Endothelial cell of umbilical vein (primary cell): ENCODE results near the gene RMND5A. TPM values are rescaled to one million over a fixed set of nuclear protein-coding genes. Genes with fewer than 3 reads are reported as not detected.

ENCODE experiments used
- BruUV-seq: library from RNA; stranded (reverse); fragments of 400-500 nt; replicated peaks from 2 replicates; lab custom pipeline; 2021; lab: Mats Ljungman, UMichigan
- CTCF ChIA-PET: fragments of 300-600, 350-600 bp; sonication (Branson Sonifier 250); formaldehyde crosslinking; loops from one replicate; lab custom pipeline; 2021; ENCODE audit warnings: antibody characterized with exemption, inconsistent platforms; lab: Charles Lee
- POLR2A ChIA-PET: fragments of 300-600, 350-600 bp; sonication (Branson Sonifier 250); formaldehyde crosslinking; loops from one replicate; lab custom pipeline; 2021; ENCODE audit warnings: antibody characterized with exemption, inconsistent platforms; lab: Charles Lee
- DNase-seq: peaks from one replicate; pipeline ENCODE4 v3.0.0-alpha.2; 2011; ENCODE audit warnings: low read depth, low spot score
- FAIRE-seq: peaks from 2 replicates; lab custom pipeline; 2011; peaks lifted over from hg19 to GRCh38; lab: Jason Lieb, UNC
- H2AFZ ChIP-seq: 2 replicates; pipeline ENCODE4 v1.6.0; 2012; ENCODE audit warnings: low read depth, low read length, control low read depth, inconsistent platforms
- H3K27ac ChIP-seq: 2 replicates; pipeline ENCODE4 v1.5.1; 2011; ENCODE audit warnings: low read depth, mild to moderate bottlenecking, control low read depth, low read length, moderate library complexity; ENCODE audit not compliant: insufficient read depth
- H3K27me3 ChIP-seq, 2 experiments: 2 replicates each; pipeline versions ENCODE4 v1.6.0 to v1.6.1; 2011; ENCODE audit warnings: low read length in 2 of 2, mixed read lengths in 1 of 2; ENCODE audit not compliant: control insufficient read depth in 2 of 2, insufficient read depth in 2 of 2
- H3K36me3 ChIP-seq, 2 experiments: 2 replicates in 1 of 2; 3 replicates in 1 of 2; pipeline ENCODE4 v1.5.1; 2011; ENCODE audit warnings: low read length in 2 of 2, mild to moderate bottlenecking in 1 of 2, moderate library complexity in 1 of 2; ENCODE audit not compliant: control insufficient read depth in 2 of 2, insufficient read depth in 2 of 2; ENCODE audit errors: extremely low read depth in 1 of 2
- H3K4me1 ChIP-seq: 3 replicates; pipeline ENCODE4 v1.5.1; 2011; ENCODE audit warnings: mild to moderate bottlenecking, low read length; ENCODE audit not compliant: control insufficient read depth, insufficient read depth; ENCODE audit errors: extremely low read depth
- H3K4me2 ChIP-seq: 2 replicates; pipeline ENCODE4 v1.6.1; 2011; ENCODE audit warnings: low read length, control low read depth, mixed read lengths; ENCODE audit not compliant: insufficient read depth
- H3K4me3 ChIP-seq, 3 experiments: fragments of 200-600 bp in 1 of 3; sonication (generic), shearing (Covaris generic) in 1 of 3; replicated peaks in 1 of 3; 2 replicates each; pipeline ENCODE4 v1.5.1; 2011 to 2016; ENCODE audit warnings: control low read depth in 3 of 3, low read length in 3 of 3, mild to moderate bottlenecking in 2 of 3, inconsistent platforms in 1 of 3, low read depth in 1 of 3, moderate library complexity in 1 of 3; ENCODE audit not compliant: insufficient read depth in 1 of 3
- H3K79me2 ChIP-seq: 2 replicates; pipeline ENCODE4 v1.6.0; 2012; ENCODE audit warnings: low read length, inconsistent platforms; ENCODE audit not compliant: control insufficient read depth, insufficient read depth
- H3K9ac ChIP-seq: replicated peaks from 2 replicates; pipeline ENCODE3; 2011; ENCODE audit warnings: low read length, control low read depth; ENCODE audit not compliant: insufficient read depth; ENCODE audit errors: extremely low read depth
- H3K9me1 ChIP-seq: replicated peaks from 3 replicates; pipeline ENCODE4 v1.6.0; 2011; ENCODE audit warnings: mild to moderate bottlenecking, low read length; ENCODE audit not compliant: control insufficient read depth, insufficient read depth; ENCODE audit errors: extremely low read depth
- H3K9me3 ChIP-seq: replicated peaks from 2 replicates; pipeline ENCODE4 v1.5.1; 2012; ENCODE audit warnings: low read length, inconsistent platforms; ENCODE audit not compliant: control insufficient read depth, insufficient read depth
- H4K20me1 ChIP-seq: replicated peaks from 2 replicates; pipeline ENCODE3; 2011; ENCODE audit warnings: mild to moderate bottlenecking, low read length; ENCODE audit not compliant: control insufficient read depth, insufficient read depth; ENCODE audit errors: extremely low read depth
- EZH2 ChIP-seq: IDR thresholded peaks from 2 replicates; pipeline ENCODE4 v1.6.1; 2012; ENCODE audit warnings: borderline replicate concordance, low read depth, mild to moderate bottlenecking, moderate library complexity, low read length, inconsistent platforms; ENCODE audit not compliant: severe bottlenecking
- FOS ChIP-seq: IDR thresholded peaks from 2 replicates; pipeline ENCODE4 v1.6.1; 2011; ENCODE audit warnings: mild to moderate bottlenecking, low read length, moderate library complexity, borderline replicate concordance; ENCODE audit not compliant: insufficient read depth
- GATA2 ChIP-seq: IDR thresholded peaks from 2 replicates; pipeline ENCODE4 v1.7.0; 2011; ENCODE audit warnings: low read depth, mild to moderate bottlenecking, moderate library complexity, mixed read lengths, low read length; ENCODE audit not compliant: insufficient read length, insufficient read depth
- JUN ChIP-seq: IDR thresholded peaks from 2 replicates; pipeline ENCODE4 v1.6.1; 2011; ENCODE audit warnings: borderline replicate concordance, low read depth; ENCODE audit not compliant: insufficient read length, insufficient read depth
- MAX ChIP-seq: IDR thresholded peaks from 2 replicates; pipeline ENCODE4 v1.6.1; 2011; ENCODE audit not compliant: insufficient read depth, insufficient read length
- MYC ChIP-seq: IDR thresholded peaks from one replicate; pipeline ENCODE4 v1.6.1; 2011; ENCODE audit warnings: mild to moderate bottlenecking, low read depth, low read length
- POLR2A ChIP-seq: IDR thresholded peaks from 2 replicates; pipeline ENCODE4 v1.6.1; 2012; ENCODE audit warnings: low read depth, mild to moderate bottlenecking, control low read depth, low read length
- POLR2AphosphoS5 ChIP-seq: IDR thresholded peaks from 2 replicates; pipeline ENCODE4 v1.6.1; 2012; ENCODE audit warnings: low read depth, mild to moderate bottlenecking, control low read depth, low read length, moderate library complexity; ENCODE audit not compliant: insufficient read depth
- dilution Hi-C: fragments of 300-500 bp; cut with MboI; formaldehyde crosslinking; loops from one replicate; pipeline ENCODE4 v1.15.0; 2019; ENCODE audit warnings: low sequenced_read_pairs; ENCODE audit not compliant: extremely low pct_ligation_motif_present
- intact Hi-C: fragments of 100-400 bp; cut with micrococcal nuclease; formaldehyde crosslinking; loops from one replicate; pipeline ENCODE4 v1.10.0; 2022
- polyA plus RNA-seq, 4 experiments: library from polyadenylated mRNA; depleted of rRNA in 3 of 4; stranded (reverse) in 3 of 4; unstranded in 1 of 4; fragments of >200 nt; gene quantifications; 2 replicates each; pipeline versions ENCODE4 v1.2.1 to v1.2.3, GENCODE V29; 2011 to 2012; ENCODE audit warnings: missing spikeins in 1 of 4
- total RNA-seq: library from RNA; stranded (reverse); gene quantifications from 2 replicates; pipeline ENCODE4 v1.2.3, GENCODE V29; 2021
- TF ChIP-seq, protein P1 (sequence below), 2 donors: IDR thresholded peaks; 1 replicate in 1 of 2; 2 replicates in 1 of 2; pipeline ENCODE4 v1.5.1; 2011; ENCODE audit warnings: low read length in 2 of 2, mild to moderate bottlenecking in 2 of 2, moderate library complexity in 2 of 2, control low read depth in 1 of 2, inconsistent platforms in 1 of 2, low read depth in 1 of 2; ENCODE audit not compliant: insufficient read depth in 1 of 2; ENCODE audit errors: extremely low read depth in 1 of 2

RMND5A gene
- total and polyA plus RNA-seq, 2 donors (not counting 3 experiments of a cell fraction or from before 2014, with no cell fraction given), result 10.8 to 21.5 TPM

DNA sequence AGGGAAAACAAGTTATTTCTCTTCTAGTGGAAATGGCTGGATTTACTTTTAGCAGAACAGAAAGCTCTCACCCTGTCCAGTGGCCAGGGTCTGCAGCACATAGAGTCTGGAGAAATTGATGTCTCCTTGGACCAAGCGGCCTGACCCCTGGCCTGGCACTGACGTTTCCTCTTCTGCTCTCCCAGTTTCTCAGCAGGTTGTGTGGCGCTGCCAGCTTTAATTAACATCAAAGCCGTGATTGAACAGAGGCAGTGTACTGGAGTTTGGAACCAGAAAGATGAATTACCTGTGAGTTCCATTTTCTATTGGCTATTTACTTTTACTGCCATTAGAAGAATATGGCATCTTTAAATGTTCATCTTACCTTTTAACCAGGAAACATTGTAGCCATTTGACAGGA, 49.7 kb downstream of the RMND5A start:
- H3K79me2 ChIP-seq, result no peaks in the 10 kb centered on the region
- no peak overlapping the region for H3K27ac ChIP-seq
- TF ChIP-seq MAX, result no peak
- no peak for TF ChIP-seq GATA2
- no peak for TF ChIP-seq MYC
- TF ChIP-seq EZH2, result no peak
- no peak for TF ChIP-seq POLR2AphosphoS5
- peaks cover 0 to 18% of the 10 kb centered on the region in 2 experiments for H3K36me3 ChIP-seq
- H3K4me1 ChIP-seq, result no peaks in the 10 kb centered on the region
- H3K4me3 ChIP-seq, result no peak overlapping the region
- no TSS peak for BruUV-seq
- FAIRE-seq (no peak), DNase-seq (no peak)
- H3K9ac ChIP-seq, result no peak overlapping the region
- H3K4me2 ChIP-seq, result no peak overlapping the region
- ChIA-PET POLR2A (no interaction called here), CTCF (no interaction called here)
- no peaks in the 10 kb centered on the region for H3K27me3 ChIP-seq
- no peaks in the 10 kb centered on the region for H3K9me1 ChIP-seq
- H3K9me3 ChIP-seq, result no peaks in the 10 kb centered on the region
- dilution Hi-C loops, result no loop called here
- intact Hi-C loops, result no loop called here
- H2AFZ ChIP-seq, result no peak overlapping the region
- H4K20me1 ChIP-seq, result no peaks in the 10 kb centered on the region

DNA sequence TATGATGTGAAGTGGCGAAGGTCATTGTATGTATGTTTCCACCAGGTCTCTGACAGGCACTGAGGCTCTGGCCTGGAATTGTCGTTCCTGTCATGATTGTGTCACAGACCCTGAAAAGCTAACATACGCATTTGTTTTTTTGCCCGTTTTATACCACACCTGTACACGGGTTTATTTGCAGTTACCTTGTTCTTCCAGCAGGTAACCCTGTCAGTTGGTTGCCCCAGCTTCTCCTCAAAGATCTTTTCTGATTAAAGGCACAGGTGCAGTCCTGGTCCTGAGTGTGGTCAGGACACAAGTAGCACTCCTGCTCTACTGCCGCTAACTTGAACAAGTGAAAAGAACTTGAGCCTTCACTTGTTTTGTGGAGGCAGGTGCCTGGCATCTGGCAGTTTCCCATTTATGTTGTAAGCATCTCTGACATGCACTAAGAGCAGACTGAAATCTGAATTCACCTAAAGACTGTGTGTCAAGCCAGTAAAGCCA, 50.8 kb downstream of the RMND5A start:
- Histone ChIP-seq H3K4me1 (no peaks in the 10 kb centered on the region), H2AFZ (no peak overlapping the region), H3K4me3 (no peak overlapping the region), H3K9me1 (no peaks in the 10 kb centered on the region), H3K27ac (no peak overlapping the region), H3K27me3 (no peaks in the 10 kb centered on the region), H4K20me1 (no peaks in the 10 kb centered on the region), H3K79me2 (no peaks in the 10 kb centered on the region), H3K4me2 (no peak overlapping the region), H3K9me3 (no peaks in the 10 kb centered on the region), H3K36me3 (peaks cover 0 to 19% of the 10 kb centered on the region in 2 experiments), H3K9ac (no peak overlapping the region)
- TF ChIP-seq EZH2 (no peak), FOS (no peak), MAX (no peak), JUN (no peak), POLR2A (no peak), POLR2AphosphoS5 (no peak), GATA2 (no peak), MYC (no peak)
- TF ChIP-seq, protein P1, sequence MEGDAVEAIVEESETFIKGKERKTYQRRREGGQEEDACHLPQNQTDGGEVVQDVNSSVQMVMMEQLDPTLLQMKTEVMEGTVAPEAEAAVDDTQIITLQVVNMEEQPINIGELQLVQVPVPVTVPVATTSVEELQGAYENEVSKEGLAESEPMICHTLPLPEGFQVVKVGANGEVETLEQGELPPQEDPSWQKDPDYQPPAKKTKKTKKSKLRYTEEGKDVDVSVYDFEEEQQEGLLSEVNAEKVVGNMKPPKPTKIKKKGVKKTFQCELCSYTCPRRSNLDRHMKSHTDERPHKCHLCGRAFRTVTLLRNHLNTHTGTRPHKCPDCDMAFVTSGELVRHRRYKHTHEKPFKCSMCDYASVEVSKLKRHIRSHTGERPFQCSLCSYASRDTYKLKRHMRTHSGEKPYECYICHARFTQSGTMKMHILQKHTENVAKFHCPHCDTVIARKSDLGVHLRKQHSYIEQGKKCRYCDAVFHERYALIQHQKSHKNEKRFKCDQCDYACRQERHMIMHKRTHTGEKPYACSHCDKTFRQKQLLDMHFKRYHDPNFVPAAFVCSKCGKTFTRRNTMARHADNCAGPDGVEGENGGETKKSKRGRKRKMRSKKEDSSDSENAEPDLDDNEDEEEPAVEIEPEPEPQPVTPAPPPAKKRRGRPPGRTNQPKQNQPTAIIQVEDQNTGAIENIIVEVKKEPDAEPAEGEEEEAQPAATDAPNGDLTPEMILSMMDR (IDR thresholded peaks at IDR 0.05; ENCODE audit: extremely low read depth in 1 of 2, insufficient read depth in 1 of 2, low read depth in 1 of 2, low read length in 2 of 2), result no peak
- no TSS peak for BruUV-seq
- ChIA-PET CTCF (no interaction called here), POLR2A (no interaction called here)
- dilution Hi-C loops (no loop called here), intact Hi-C loops (no loop called here)
- FAIRE-seq (no peak), DNase-seq (no peak)
